ENCODE data around the gene SLC33A1. TPM values are rescaled to one million over a fixed set of nuclear protein-coding genes. Genes with fewer than 3 reads are reported as not detected.

Gene SLC33A1
- total and polyA plus RNA-seq, 9 donors: 12.1 to 19.3 (median 14.5) TPM

Other genes with a start within 250 kb of the SLC33A1 start
- 0.44 TPM for gene PLCH1, start 109.4 kb downstream of the SLC33A1 start, total RNA-seq
- 1 to 10 TPM in 1 of 8 donors, under 1 TPM in 7; 0.39 to 1.2 (median 0.56) TPM for gene PLCH1, start 109.4 kb downstream of the SLC33A1 start, polyA plus RNA-seq (ENCODE audit: insufficient read depth in 1 of 8, insufficient read length in 8 of 8, low replicate concordance in 1 of 8)
- 4.5 TPM for gene C3orf33, start 48.1 kb downstream of the SLC33A1 start, total RNA-seq
- gene C3orf33, start 48.1 kb downstream of the SLC33A1 start, polyA plus RNA-seq (ENCODE audit: insufficient read depth in 1 of 8, insufficient read length in 8 of 8, low replicate concordance in 1 of 8): 1 to 10 TPM; 3.3 to 4.8 (median 3.7) TPM
- 32.0 TPM for gene GMPS, start 16.2 kb upstream of the SLC33A1 start, total RNA-seq
- 10 to 100 TPM; 36.8 to 54.4 (median 44.3) TPM for gene GMPS, start 16.2 kb upstream of the SLC33A1 start, polyA plus RNA-seq (ENCODE audit: insufficient read depth in 1 of 8, insufficient read length in 8 of 8, low replicate concordance in 1 of 8)

Data from muscle of leg (tissue), 9 donors.